Stimulated activated CD4-positive, alpha-beta T cell treated with anti-CD3 and anti-CD28 coated beads, TNF-alpha, amount 100 ng/mL, for 1 hour (primary cell): ENCODE measurements around the gene LAPTM5.

Experiments
- DNase-seq, 3 donors: peaks; one replicate each; pipeline ENCODE4 v3.0.0-alpha.2; 2020; ENCODE audit warnings: low read depth in 3 of 3, low spot score in 1 of 3

LAPTM5 gene

GRCh38 chr1:30683699-30684098 lies 73.9 kb downstream of the LAPTM5 start:
- no peak for DNase-seq
